ENCODE results near the gene HLCS. TPM values are rescaled to one million over a fixed set of nuclear protein-coding genes. Genes with fewer than 3 reads are reported as not detected.
A peak's percentile ranks its signal among the peaks of the same experiment; 100 is the strongest.

HLCS gene
- total RNA-seq, 1 experiment from 2014 or later, result 24.4 TPM

DNA sequence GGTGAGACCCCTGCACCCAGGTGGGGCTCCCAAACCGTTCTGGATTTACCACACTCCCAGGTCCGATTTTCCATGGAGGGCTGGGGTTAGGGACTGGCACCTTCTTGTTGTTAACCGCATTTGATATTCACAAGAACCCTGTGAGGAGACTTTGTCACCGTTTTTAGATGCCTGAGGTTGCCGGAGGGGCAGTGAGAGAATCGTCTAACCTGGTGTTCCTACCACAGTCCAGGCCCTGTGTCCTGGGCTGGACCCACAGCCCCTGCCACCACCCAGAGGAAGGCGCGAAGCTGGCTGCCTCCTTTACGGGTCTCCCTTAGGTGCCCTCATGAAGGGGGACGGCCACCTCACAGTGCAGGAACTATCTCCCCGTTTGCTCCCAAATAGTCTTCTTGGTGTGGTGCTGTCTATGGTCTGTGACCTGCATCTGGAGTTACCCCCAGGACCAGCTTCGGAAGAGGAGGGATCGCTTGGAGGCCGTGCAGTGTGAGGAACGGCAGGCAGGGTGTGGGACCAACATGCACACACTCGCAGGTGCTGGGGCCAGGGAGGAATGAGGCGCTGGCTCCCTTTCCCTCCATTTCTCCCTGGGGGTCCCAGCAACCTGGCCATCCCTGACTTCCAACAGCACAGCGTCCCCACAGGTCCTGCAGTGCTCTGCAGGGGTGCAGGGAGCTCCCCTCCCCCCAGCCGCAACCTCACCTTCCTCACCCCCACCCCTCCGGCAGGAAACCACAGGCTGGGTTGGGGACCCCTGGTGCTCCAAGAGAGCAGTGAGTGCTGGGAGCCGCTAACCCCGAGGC is 260.6 kb downstream of the HLCS start:
- DNase-seq (ENCODE audit: low read depth), result no peak

GRCh38 chr21:36704958-36705678 is 261.4 kb downstream of the HLCS start:
- DNase-seq (ENCODE audit: low read depth), result no peak

- no peak for DNase-seq (ENCODE audit: low read depth)
Observed at GRCh38 chr21:36704281-36704957, 262.1 kb downstream of the HLCS start.

- DNase-seq (ENCODE audit: low read depth), result no peak
Observed at GRCh38 chr21:36703626-36704280, 262.7 kb downstream of the HLCS start.

DNA sequence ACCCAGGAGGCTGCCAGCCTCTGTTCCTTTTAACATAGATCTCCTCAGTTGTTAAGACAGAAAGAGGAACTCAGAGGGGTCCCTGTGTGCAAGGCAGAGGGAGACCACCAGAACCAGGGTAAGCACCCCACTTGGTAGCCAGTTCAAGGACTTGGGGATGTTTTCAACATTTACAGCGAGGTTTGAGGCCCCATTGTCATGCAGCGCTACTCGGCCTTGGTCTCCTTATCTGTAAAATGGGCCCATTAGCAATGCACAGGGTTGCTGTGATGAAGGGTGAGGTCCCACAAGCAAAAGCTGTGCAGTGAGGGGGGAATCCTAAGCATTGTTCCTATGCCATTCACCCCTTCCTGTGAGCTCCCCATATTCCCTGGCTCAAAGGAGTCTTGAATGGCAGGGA is 263.3 kb downstream of the HLCS start:
- no peak for DNase-seq (ENCODE audit: low read depth)

- no peak for DNase-seq (ENCODE audit: low read depth)
Observed at GRCh38 chr21:36702622-36702968, 263.9 kb downstream of the HLCS start.

- DNase-seq (ENCODE audit: low read depth), result no peak
Observed at GRCh38 chr21:36701756-36702621, 264.5 kb downstream of the HLCS start.

DNA sequence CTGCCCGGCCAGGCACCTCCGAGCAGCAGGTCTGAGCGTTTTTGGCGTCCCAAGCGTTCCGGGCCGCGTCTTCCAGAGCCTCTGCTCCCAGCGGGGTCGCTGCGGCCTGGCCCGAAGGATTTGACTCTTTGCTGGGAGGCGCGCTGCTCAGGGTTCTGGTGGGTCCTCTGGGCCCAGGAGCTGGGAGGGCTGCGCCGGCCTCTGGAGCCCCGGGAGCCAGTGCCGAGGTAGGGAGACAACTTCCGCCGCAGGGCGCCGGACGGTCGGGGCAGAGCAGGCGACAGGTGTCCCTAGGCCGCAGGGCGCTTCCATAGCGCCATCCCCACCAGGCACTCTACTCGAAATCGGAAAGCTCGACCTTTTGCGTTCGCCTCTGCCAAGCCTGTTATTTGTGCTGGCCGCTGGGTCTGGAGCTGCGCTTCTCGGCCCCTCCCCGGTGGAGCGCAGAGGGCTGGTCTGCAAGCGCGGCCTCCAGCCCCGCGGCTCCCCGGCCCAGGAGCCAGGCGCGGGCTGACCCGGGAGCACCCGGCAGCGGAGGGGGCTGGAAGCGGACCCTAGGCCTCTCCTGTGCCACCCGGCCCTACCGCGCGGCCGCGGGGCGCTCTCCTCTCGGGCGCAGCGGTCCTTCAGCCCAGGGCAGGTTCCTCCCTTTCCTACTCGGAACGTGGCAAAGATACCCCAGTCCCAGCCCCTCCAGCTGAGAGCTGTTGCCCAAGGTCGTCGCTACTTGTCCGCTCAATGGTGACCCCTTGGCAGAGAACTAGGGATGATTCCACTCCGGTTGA is 265.3 kb downstream of the HLCS start:
- DNase-seq (ENCODE audit: low read depth), result no peak

Small RNAs within 50 kb of the gene (small RNA-seq; reads per million reads assigned to genes)
- gene RF00019 (not detected), gene RNA5SP491 (1.4 reads per million, percentile 78 among the genes with 10 or more reads in this experiment)

Other genes with a start within 250 kb of the HLCS start
- gene RIPPLY3, start 40.0 kb upstream of the HLCS start, total RNA-seq (2014; rRNA removed; shearing (Covaris generic)), result not detected in 2 replicates
- gene PIGP, start 106.4 kb upstream of the HLCS start, total RNA-seq (2014; rRNA removed; shearing (Covaris generic)), result 18.1 and 27.9 TPM in 2 replicates
- gene TTC3, start 106.6 kb upstream of the HLCS start, total RNA-seq (2014; rRNA removed; shearing (Covaris generic)), result 65.3 and 68.8 TPM in 2 replicates